K562 (cell line): Measurements from ENCODE around the gene MYO18A. TPM values are rescaled to one million over a fixed set of nuclear protein-coding genes. Genes with fewer than 3 reads are reported as not detected.

Source experiments
- ATAC-seq: fragments of 200-7000 bp; cut with Tn5 transposase; 3 replicates; pipeline ENCODE4 v1.9.1; 2020; ENCODE audit warnings: moderate library complexity
- BruUV-seq: library from RNA; stranded (reverse); fragments of 400-500 nt; replicated peaks from 2 replicates; lab custom pipeline; 2021; lab: Mats Ljungman, UMichigan
- CTCF ChIA-PET: fragments of 300-600 bp; formaldehyde crosslinking; extraction: SDS; loops from one replicate; lab custom pipeline; 2021; ENCODE audit warnings: low intra/inter-chr PET ratio; lab: Yijun Ruan, JAX
- POLR2A ChIA-PET: fragments of 300-600, 350-650 bp; sonication (Branson Sonifier 250); formaldehyde crosslinking; extraction: SDS; loops from one replicate; lab custom pipeline; 2021; ENCODE audit warnings: antibody characterized with exemption, inconsistent platforms; lab: Yijun Ruan, JAX
- DNase-seq, 4 experiments: peaks; one replicate each; pipeline versions ENCODE4 v3.0.0 to v3.0.0-alpha.2; 2011 to 2018; ENCODE audit warnings: low spot score in 3 of 4, mixed read lengths in 3 of 4; ENCODE audit errors: extremely low read depth in 1 of 4
- FAIRE-seq: peaks from 2 replicates; lab custom pipeline; 2011; peaks lifted over from hg19 to GRCh38; lab: Jason Lieb, UNC
- H2AFZ ChIP-seq: 2 replicates; pipeline ENCODE4 v1.6.0; 2011; ENCODE audit warnings: low read depth, low read length, control low read depth, inconsistent platforms
- H3K27ac ChIP-seq: fragments of 200-600 bp; 3 replicates; pipeline ENCODE4 v1.8.0; 2011; ENCODE audit warnings: low read depth, mild to moderate bottlenecking, control low read depth, inconsistent platforms, low read length, moderate library complexity, mixed read lengths; ENCODE audit errors: extremely low read depth
- H3K27me3 ChIP-seq, 2 experiments: fragments of 300-600 bp in 1 of 2; 2 replicates in 1 of 2; 3 replicates in 1 of 2; pipeline versions ENCODE4 v1.6.0 to v1.8.0; 2011; ENCODE audit warnings: inconsistent platforms in 2 of 2, low read length in 2 of 2, mild to moderate bottlenecking in 1 of 2, mixed read lengths in 1 of 2, moderate library complexity in 1 of 2; ENCODE audit not compliant: control insufficient read depth in 2 of 2, insufficient read depth in 2 of 2
- H3K36me3 ChIP-seq: fragments of 300-600 bp; 3 replicates; pipeline ENCODE4 v1.8.0; 2011; ENCODE audit warnings: mild to moderate bottlenecking, low read length, inconsistent platforms; ENCODE audit not compliant: control insufficient read depth, insufficient read depth
- H3K4me1 ChIP-seq, 2 experiments: fragments of 200-600 bp in 1 of 2; replicated peaks in 1 of 2; 2 replicates in 1 of 2; 3 replicates in 1 of 2; pipeline versions ENCODE4 v1.5.1 to v1.8.0; 2011; ENCODE audit warnings: inconsistent platforms in 2 of 2, low read length in 2 of 2, mild to moderate bottlenecking in 1 of 2, mixed read lengths in 1 of 2, moderate library complexity in 1 of 2; ENCODE audit not compliant: control insufficient read depth in 2 of 2, insufficient read depth in 2 of 2
- H3K4me2 ChIP-seq: 2 replicates; pipeline ENCODE4 v1.6.1; 2011; ENCODE audit warnings: low read length, control low read depth, inconsistent platforms, mixed read lengths; ENCODE audit not compliant: insufficient read depth
- H3K4me3 ChIP-seq: fragments of 200-600 bp; sonication (generic), shearing (Covaris generic); 2 replicates; pipeline ENCODE4 v1.5.1; 2016; ENCODE audit warnings: control low read depth, inconsistent platforms
- H3K79me2 ChIP-seq: fragments of 200-600 bp; 3 replicates; pipeline ENCODE4 v1.8.0; 2011; ENCODE audit warnings: low read length, inconsistent platforms; ENCODE audit not compliant: control insufficient read depth, insufficient read depth
- H3K9ac ChIP-seq, 2 experiments: 2 replicates each; pipeline versions ENCODE4 v1.6.0 to v1.6.1; 2011; ENCODE audit warnings: low read depth in 2 of 2, low read length in 2 of 2, control low read depth in 1 of 2, inconsistent platforms in 1 of 2, mild to moderate bottlenecking in 1 of 2, mixed read lengths in 1 of 2; ENCODE audit not compliant: insufficient read depth in 1 of 2
- H3K9me1 ChIP-seq: one replicate; pipeline ENCODE4 v1.6.0; 2011; ENCODE audit warnings: inconsistent platforms, mild to moderate bottlenecking, low read length, moderate library complexity; ENCODE audit not compliant: control insufficient read depth, insufficient read depth
- H3K9me3 ChIP-seq: replicated peaks from 2 replicates; pipeline ENCODE4 v1.5.1; 2011; ENCODE audit warnings: low read depth, low read length, inconsistent platforms; ENCODE audit not compliant: control insufficient read depth, insufficient read depth
- H4K20me1 ChIP-seq: replicated peaks from 2 replicates; pipeline ENCODE4 v1.6.1; 2011; ENCODE audit warnings: low read length, inconsistent platforms, mixed read lengths; ENCODE audit not compliant: control insufficient read depth, insufficient read depth
- ADNP ChIP-seq: fragments of 200-800 bp; sonication (Bioruptor generic); IDR thresholded peaks from 2 replicates; pipeline ENCODE4 v1.6.1; 2016; ENCODE audit warnings: missing genetic modification characterization, missing compliant biosample characterization
- BRF1 ChIP-seq: IDR thresholded peaks from 3 replicates; pipeline ENCODE4 v1.6.1; 2011; ENCODE audit warnings: borderline replicate concordance, mild to moderate bottlenecking; ENCODE audit not compliant: insufficient read length; ENCODE audit errors: extremely low read depth
- CEBPB ChIP-seq: fragments of 450-650 bp; IDR thresholded peaks from 2 replicates; pipeline ENCODE4 v1.6.1; 2016; ENCODE audit warnings: missing genetic modification characterization, missing compliant biosample characterization
- DPF2 ChIP-seq: fragments of 450-650 bp; IDR thresholded peaks from 2 replicates; pipeline ENCODE4 v1.6.1; 2016
- E2F8 ChIP-seq: fragments of 450-650 bp; IDR thresholded peaks from 2 replicates; pipeline ENCODE4 v1.7.1; 2018; ENCODE audit warnings: mild to moderate bottlenecking, low read depth; ENCODE audit not compliant: partially characterized antibody
- HES1 ChIP-seq: fragments of 450-650 bp; IDR thresholded peaks from 2 replicates; pipeline ENCODE4 v1.6.1; 2016; ENCODE audit warnings: low read depth, mild to moderate bottlenecking, moderate library complexity
- HOXB6 ChIP-seq: fragments of 250-450 bp; sonication (Bioruptor Pico); IDR thresholded peaks from 2 replicates; pipeline ENCODE4 v1.5.1; 2022; ENCODE audit warnings: mild to moderate bottlenecking, borderline replicate concordance
- MYNN ChIP-seq, 2 experiments: sonication (generic); formaldehyde crosslinking in 1 of 2; IDR thresholded peaks; 2 replicates each; pipeline versions ENCODE4 v1.5.0 to v1.6.1; 2016 to 2020; ENCODE audit warnings: antibody characterized with exemption in 1 of 2, missing genetic modification reagents in 1 of 2
- TAL1 ChIP-seq: fragments of 450-650 bp; IDR thresholded peaks from 2 replicates; pipeline ENCODE4 v1.6.1; 2016; ENCODE audit warnings: mild to moderate bottlenecking
- ZNF184 ChIP-seq: sonication (generic); formaldehyde crosslinking; IDR thresholded peaks from 2 replicates; pipeline ENCODE4 v1.5.0; 2020; ENCODE audit warnings: missing genetic modification reagents
- ZNF224 ChIP-seq: sonication (generic); formaldehyde crosslinking; IDR thresholded peaks from 2 replicates; pipeline ENCODE4 v1.8.0; 2022; ENCODE audit warnings: mild to moderate bottlenecking, missing genetic modification reagents
- whole genome bisulfite sequencing: fragments of 100-300 bp; shearing (Covaris generic); methylation state at CpG from one replicate; pipeline ENCODE4 v1.1.6; 2016; ENCODE audit warnings: low coverage, mixed read lengths; ENCODE audit not compliant: insufficient coverage; ENCODE audit errors: missing lambda C conversion rate; 5-methylcytosine and 5-hydroxymethylcytosine counted together
- in situ Hi-C: fragments of 300-500 bp; cut with MboI; formaldehyde crosslinking; loops from 4 replicates; pipeline ENCODE4 v1.15.0; 2018; ENCODE audit warnings: inconsistent platforms, mixed read lengths
- intact Hi-C: fragments of 100-400 bp; cut with micrococcal nuclease; formaldehyde crosslinking; loops from 2 replicates; pipeline ENCODE4 v1.14.2; 2022
- polyA plus RNA-seq, 8 experiments: library from polyadenylated mRNA; depleted of rRNA in 4 of 8; stranded (reverse) in 5 of 8; unstranded in 3 of 8; fragments of >200 nt; fragmentation: Nextera tagmentation in 2 of 8; fragmentation: Illumina TruSeq in 1 of 8; extraction: Ambion mirVana in 2 of 8; extraction: Trizol in 1 of 8; gene quantifications; 2 replicates each; pipeline versions ENCODE4 v1.2.1 to v1.2.3, GENCODE V29; 2011 to 2014; ENCODE audit warnings: inconsistent platforms in 1 of 8, missing spikeins in 1 of 8
- total RNA-seq, 7 experiments: library from RNA; depleted of rRNA in 6 of 7; stranded (reverse); fragments of >200 nt in 6 of 7; fragmentation: Illumina TruSeq in 2 of 7; extraction: Trizol in 2 of 7; gene quantifications; 2 replicates each; pipeline versions ENCODE4 v1.2.1 to v1.2.3, GENCODE V29; 2011 to 2021; ENCODE audit warnings: low replicate concordance in 1 of 7

Gene MYO18A
- total and polyA plus RNA-seq, 9 of the 15 experiments (the other 6 are each of a cell fraction or from before 2014, with no cell fraction given) = 2.5 to 65.4 (median 17.1) TPM

GRCh38 chr17:29197516-29198272 is 17.5 kb upstream of the MYO18A start:
- no peak overlapping the region for H3K27ac ChIP-seq

GRCh38 chr17:29196769-29197515 is 16.7 kb upstream of the MYO18A start:
- Histone ChIP-seq H3K9me1 (no peaks in the 10 kb centered on the region), H3K36me3 (no peaks in the 10 kb centered on the region), H3K4me2 (no peak overlapping the region), H3K27ac (no peak overlapping the region), H3K9me3 (no peaks in the 10 kb centered on the region), H3K79me2 (no peaks in the 10 kb centered on the region), H3K4me1 (peaks cover 0 to 3% of the 10 kb centered on the region in 2 experiments; a peak in 3 of 5 replicates), H3K27me3 (no peaks in the 10 kb centered on the region), H3K4me3 (no peak overlapping the region), H4K20me1 (no peaks in the 10 kb centered on the region), H2AFZ (0 out of 2 replicates have a peak overlapping the region, but pooled peaks have one; percentile 61), H3K9ac (peak overlapping the region in 1 of 2 experiments; percentile 30; a peak in 1 of 4 replicates)
- POLR2A ChIA-PET = interaction anchor here (0.6 kb wide), 2 partner anchors 17 kb away, joined by 3 read pairs; partner anchors contain the start of gene MYO18A
- CTCF ChIA-PET = no interaction called here
- DNase-seq (no peak), FAIRE-seq (no peak), ATAC-seq (no peak)
- WGBS = 50% methylated on average over 9 of the region's 9 CpGs
- intact Hi-C loops (no loop called here), in situ Hi-C loops (no loop called here)
- no TSS peak for BruUV-seq
- TF ChIP-seq HOXB6 (CRISPR knock-in tag) = no peak
- TF ChIP-seq ADNP (tag) = no peak
- TF ChIP-seq TAL1 = no peak
- TF ChIP-seq E2F8 = no peak
- TF ChIP-seq HES1 = no peak
- TF ChIP-seq MYNN (IDR thresholded peaks at IDR 0.05) = no peak
- TF ChIP-seq MYNN (CRISPR knock-in tag; IDR thresholded peaks at IDR 0.05) = no peak
- TF ChIP-seq CEBPB (tag) = no peak
- TF ChIP-seq DPF2 = no peak
- no peak for TF ChIP-seq ZNF184 (CRISPR knock-in tag)

More at GRCh38 chr17:29197516-29198272, 17.5 kb upstream of the MYO18A start:
- no peak for FAIRE-seq
- Histone ChIP-seq H3K4me1 (peaks cover 0 to 3% of the 10 kb centered on the region in 2 experiments; a peak in 3 of 5 replicates), H2AFZ (peak overlapping the region; percentile 61; the same call in 1 of the 2 replicates), H3K9me1 (no peaks in the 10 kb centered on the region), H3K4me3 (no peak overlapping the region), H3K9ac (peak overlapping the region in 1 of 2 experiments; percentile 30; a peak in 1 of 4 replicates), H3K27me3 (no peaks in the 10 kb centered on the region), H3K79me2 (no peaks in the 10 kb centered on the region), H3K9me3 (no peaks in the 10 kb centered on the region), H3K36me3 (no peaks in the 10 kb centered on the region), H3K4me2 (no peak overlapping the region), H4K20me1 (no peaks in the 10 kb centered on the region)
- no TSS peak for BruUV-seq
- ChIA-PET CTCF (no interaction called here), POLR2A (interaction anchor here (0.6 to 1.1 kb wide), 2 partner anchors 16 to 54 kb away, joined by 3 read pairs; no protein-coding TSS in a partner anchor)
- intact Hi-C loops (no loop called here), in situ Hi-C loops (no loop called here)
- DNase-seq = no peak
- ATAC-seq = no peak
- no peak for TF ChIP-seq BRF1
- TF ChIP-seq ZNF224 (CRISPR knock-in tag) = no peak
- 36% methylated on average over 16 of the region's 16 CpGs for WGBS
